Measurements from ENCODE around the gene MIDN.
A peak's percentile ranks its signal among the peaks of the same experiment; 100 is the strongest.

DNA sequence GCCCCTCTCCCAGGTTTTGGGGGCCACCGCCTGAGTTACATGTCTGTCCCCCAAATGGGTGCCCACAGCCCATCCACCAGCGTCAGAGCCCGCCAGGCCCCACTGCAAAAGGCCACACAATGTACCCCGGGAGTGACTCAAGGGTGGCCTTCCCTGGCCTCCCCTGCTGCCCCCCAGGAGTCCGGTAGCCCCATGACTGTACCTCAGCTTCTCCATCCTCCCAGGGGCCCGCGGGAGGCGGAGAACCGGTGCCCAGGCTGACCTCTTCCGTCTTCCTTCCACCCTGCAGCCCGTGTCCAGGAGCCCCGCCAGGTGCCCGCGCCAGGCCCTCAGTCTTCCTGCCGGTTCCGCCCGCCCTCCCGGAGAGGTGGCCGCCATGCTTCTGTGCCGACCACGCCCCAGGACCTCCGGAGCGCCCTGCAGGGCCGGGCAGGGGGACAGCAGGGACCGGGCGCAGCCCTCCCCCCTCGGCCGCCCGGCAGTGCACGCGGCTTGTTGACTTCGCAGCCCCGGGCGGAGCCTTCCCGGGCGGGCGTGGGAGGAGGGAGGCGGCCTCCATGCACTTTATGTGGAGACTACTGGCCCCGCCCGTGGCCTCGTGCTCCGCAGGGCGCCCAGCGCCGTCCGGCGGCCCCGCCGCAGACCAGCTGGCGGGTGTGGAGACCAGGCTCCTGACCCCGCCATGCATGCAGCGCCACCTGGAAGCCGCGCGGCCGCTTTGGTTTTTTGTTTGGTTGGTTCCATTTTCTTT, 20.9 kb upstream of the MIDN start:
- TF ChIP-seq, protein P1, sequence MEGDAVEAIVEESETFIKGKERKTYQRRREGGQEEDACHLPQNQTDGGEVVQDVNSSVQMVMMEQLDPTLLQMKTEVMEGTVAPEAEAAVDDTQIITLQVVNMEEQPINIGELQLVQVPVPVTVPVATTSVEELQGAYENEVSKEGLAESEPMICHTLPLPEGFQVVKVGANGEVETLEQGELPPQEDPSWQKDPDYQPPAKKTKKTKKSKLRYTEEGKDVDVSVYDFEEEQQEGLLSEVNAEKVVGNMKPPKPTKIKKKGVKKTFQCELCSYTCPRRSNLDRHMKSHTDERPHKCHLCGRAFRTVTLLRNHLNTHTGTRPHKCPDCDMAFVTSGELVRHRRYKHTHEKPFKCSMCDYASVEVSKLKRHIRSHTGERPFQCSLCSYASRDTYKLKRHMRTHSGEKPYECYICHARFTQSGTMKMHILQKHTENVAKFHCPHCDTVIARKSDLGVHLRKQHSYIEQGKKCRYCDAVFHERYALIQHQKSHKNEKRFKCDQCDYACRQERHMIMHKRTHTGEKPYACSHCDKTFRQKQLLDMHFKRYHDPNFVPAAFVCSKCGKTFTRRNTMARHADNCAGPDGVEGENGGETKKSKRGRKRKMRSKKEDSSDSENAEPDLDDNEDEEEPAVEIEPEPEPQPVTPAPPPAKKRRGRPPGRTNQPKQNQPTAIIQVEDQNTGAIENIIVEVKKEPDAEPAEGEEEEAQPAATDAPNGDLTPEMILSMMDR (IDR thresholded peaks at IDR 0.05) = peak in 1 of 7 experiments; percentile 9
- no peak for TF ChIP-seq POLR2A (IDR thresholded peaks at IDR 0.05)
